ENCODE measurements around the gene HSD17B1.
"Not testable (repeated sequence)": the region's sequence is repeated elsewhere in the genome, so short reads cannot be mapped to it uniquely, and the experiment has no call there.

Gene HSD17B1

GRCh38 chr17:42526031-42526444 lies 26.7 kb upstream of the HSD17B1 start:
- DNase-seq (ENCODE audit: low read depth): peak; percentile 45

GRCh38 chr17:42527932-42528331 lies 24.8 kb upstream of the HSD17B1 start:
- no peak for DNase-seq (ENCODE audit: low read depth)

DNA sequence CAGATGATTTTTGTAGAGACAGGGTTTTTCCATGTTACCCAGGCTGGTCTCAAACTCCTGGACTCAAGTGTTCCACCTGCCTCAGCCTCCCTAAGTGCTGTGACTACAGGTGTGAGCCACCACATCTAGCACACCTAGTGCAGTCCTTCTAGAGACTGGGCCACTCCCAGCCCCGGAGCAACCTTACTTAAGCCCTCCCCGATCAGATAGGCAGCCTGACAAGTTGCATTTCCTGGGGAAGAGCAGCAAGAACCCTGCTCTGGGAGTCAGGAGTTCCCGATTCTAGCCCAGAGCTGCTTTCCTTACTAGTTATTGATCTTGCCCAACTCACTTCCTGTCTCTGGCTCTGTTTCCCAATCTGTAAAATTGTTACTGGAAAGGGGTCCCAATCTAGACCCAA lies 23.7 kb upstream of the HSD17B1 start:
- no peak for DNase-seq (ENCODE audit: low read depth)

DNA sequence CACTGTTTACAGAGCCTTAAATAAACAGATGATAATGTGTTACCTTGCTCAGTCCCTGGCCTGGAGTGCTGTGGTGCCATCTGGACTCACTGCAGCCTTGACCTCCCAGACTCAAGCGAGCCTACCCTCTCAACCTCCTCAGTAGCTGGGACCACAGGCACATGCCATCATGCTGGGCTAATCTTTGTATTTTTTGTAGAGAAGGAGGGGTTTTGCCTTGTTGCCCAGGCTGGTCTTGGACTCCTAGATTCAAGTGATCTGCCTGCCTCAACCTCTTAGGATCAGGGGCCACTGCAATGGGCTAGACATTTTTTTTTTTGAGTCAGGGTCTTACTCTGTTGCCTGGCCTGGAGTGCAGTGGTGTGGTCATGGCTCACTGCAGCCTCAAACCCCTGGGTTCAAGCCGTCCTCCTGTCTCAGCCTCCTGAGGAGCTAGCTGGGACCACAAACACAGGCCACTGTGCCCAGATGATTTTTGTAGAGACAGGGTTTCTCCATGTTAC lies 21.7 kb upstream of the HSD17B1 start:
- DNase-seq (ENCODE audit: low read depth): no peak

GRCh38 chr17:42531455-42532354 lies 21.0 kb upstream of the HSD17B1 start:
- DNase-seq (ENCODE audit: low read depth): no peak

- DNase-seq (ENCODE audit: low read depth): no peak
Measured at GRCh38 chr17:42535155-42536047, 17.3 kb upstream of the HSD17B1 start.

DNA sequence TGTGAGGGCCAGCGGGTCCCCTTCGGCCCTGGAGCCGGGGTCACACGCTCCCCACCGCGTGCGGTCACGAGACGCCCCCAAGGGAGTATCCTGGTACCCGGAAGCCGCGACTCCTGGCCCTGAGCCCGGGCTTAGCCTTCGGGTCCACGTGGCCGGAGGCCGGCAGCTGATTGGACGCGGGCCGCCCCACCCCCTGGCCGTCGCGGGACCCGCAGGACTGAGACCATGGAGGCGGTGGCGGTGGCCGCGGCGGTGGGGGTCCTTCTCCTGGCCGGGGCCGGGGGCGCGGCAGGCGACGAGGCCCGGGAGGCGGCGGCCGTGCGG lies 16.7 kb upstream of the HSD17B1 start, which contains the start of gene NAGLU:
Gene NAGLU (plus strand): TSS at position 194 of the 324 bp plus-strand sequence. CDS start 32 bp downstream, at position 226.
- peak; percentile 79 for DNase-seq (ENCODE audit: low read depth)

DNA sequence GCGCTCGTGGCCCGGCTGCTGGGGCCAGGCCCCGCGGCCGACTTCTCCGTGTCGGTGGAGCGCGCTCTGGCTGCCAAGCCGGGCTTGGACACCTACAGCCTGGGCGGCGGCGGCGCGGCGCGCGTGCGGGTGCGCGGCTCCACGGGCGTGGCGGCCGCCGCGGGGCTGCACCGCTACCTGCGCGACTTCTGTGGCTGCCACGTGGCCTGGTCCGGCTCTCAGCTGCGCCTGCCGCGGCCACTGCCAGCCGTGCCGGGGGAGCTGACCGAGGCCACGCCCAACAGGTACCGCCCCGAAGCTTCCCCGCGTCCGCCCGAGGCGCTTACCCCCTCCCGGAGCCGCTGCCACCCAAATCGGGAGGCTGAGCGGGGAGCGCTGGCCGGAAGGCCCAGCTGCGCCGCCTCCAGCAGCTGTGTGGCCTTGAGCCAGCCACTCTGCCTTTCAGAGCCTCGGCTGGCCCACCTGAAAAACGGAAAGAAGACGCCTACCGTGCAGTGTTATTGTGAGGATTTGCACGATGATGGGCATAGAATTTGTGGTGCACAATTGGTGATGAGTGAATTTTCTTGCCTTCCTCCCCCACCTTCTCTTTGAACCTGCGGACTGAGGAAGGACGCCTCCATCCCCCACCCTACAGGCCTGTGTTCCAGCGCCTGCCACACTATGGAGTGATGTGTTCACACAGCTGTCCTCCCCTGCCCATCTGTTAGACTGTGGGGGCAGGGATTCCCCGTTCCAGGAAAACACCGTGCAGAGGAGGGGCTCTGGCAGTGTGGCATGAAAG lies 16.2 kb upstream of the HSD17B1 start:
- peak; percentile 69 for DNase-seq (ENCODE audit: low read depth)

DNA sequence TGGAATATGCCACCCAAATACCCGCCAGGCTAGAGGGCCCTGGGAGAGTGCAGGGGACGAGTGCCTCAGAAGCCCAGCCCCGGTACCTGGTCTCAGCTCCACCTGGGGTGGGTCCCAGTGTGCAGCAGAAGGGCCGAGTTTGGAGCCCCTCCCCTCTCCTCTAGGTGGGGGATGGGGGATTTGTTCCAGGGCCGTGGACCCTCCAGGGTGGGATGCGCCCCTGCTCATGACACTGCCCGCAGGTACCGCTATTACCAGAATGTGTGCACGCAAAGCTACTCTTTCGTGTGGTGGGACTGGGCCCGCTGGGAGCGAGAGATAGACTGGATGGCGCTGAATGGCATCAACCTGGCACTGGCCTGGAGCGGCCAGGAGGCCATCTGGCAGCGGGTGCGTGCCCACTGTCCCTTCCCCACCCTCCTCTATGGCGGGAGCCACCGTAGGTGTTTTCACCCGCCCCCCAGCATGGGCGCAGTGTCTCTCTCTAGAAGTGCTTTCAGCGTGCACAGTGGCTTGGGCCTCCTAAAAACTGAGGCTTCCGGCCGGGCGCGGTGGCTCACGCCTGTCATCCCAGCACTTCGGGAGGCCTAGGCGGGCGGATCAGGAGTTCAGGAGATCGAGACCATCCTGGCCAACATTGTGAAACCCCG lies 15.4 kb upstream of the HSD17B1 start:
- no peak for DNase-seq (ENCODE audit: low read depth)

DNA sequence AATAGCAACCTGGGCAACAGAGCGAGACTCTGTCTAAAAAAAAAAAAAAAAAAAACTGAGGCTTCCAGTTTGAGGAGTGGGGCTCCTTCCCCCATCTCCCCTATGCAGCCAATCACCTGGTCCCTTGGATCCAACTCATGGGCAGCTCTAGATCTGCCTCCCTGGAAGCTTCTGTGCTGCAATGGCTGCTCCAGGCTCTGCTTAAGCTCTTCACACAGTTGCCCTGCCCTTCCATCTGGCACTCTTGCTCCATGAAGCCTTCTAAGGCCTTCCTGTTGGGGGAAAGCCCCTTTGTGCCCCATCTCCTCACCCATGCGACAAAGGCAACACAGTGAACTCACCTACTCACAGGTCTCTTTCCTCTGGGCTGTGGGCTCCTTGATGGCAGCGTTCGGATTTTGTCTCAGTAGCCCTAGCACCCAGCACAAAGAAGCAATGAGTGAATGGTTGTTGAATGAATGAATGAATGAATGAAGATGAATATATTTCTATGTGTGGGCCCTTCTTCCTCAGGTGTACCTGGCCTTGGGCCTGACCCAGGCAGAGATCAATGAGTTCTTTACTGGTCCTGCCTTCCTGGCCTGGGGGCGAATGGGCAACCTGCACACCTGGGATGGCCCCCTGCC lies 14.8 kb upstream of the HSD17B1 start:
- DNase-seq (ENCODE audit: low read depth): no peak

- no peak for DNase-seq (ENCODE audit: low read depth)
Measured at GRCh38 chr17:42538482-42538881, 14.2 kb upstream of the HSD17B1 start.

DNA sequence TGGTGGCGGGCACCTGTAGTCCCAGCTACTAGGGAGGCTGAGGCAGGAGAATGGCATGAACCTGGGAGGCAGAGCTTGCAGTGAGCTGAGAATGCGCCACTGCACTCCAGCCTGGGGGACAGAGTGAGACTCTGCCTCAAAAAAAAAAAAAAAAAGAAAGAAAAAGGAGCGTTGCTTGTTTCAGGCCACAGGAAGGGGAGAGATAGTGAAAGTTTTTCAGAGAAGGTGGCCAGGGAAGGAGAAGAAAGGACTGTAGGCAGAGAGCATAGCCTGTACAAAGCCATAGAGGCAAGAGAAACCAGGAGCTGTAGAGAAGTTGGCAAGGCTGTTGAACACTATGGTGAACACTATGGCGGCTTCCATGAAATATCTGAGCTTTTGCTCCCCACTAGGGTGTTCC lies 12.2 kb upstream of the HSD17B1 start:
- DNase-seq (ENCODE audit: low read depth): not testable (repeated sequence)

GRCh38 chr17:42541041-42541833 lies 11.5 kb upstream of the HSD17B1 start:
- DNase-seq (ENCODE audit: low read depth): no peak

- no peak for DNase-seq (ENCODE audit: low read depth)
Measured at GRCh38 chr17:42543190-42544079, 9.3 kb upstream of the HSD17B1 start.

DNA sequence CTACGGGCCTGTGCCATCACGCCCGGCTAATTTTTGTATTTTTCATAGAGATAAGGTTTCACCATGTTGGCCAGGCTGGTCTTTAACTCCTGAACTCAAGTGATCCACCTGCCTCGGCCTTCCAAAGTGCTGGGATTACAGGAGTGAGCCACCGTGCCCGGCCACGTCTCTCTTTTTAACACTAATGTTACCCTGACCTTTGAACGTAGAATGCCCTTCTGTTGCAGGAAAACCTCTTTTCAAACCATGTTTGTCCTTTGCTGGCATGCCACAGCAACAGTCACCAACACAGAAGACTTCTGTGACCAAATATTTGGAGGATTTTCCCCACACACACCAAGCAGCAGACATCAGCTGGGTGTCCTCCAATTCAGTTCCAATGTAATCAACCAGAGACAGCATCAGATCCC lies 7.8 kb upstream of the HSD17B1 start:
- no peak for DNase-seq (ENCODE audit: low read depth)

DNA sequence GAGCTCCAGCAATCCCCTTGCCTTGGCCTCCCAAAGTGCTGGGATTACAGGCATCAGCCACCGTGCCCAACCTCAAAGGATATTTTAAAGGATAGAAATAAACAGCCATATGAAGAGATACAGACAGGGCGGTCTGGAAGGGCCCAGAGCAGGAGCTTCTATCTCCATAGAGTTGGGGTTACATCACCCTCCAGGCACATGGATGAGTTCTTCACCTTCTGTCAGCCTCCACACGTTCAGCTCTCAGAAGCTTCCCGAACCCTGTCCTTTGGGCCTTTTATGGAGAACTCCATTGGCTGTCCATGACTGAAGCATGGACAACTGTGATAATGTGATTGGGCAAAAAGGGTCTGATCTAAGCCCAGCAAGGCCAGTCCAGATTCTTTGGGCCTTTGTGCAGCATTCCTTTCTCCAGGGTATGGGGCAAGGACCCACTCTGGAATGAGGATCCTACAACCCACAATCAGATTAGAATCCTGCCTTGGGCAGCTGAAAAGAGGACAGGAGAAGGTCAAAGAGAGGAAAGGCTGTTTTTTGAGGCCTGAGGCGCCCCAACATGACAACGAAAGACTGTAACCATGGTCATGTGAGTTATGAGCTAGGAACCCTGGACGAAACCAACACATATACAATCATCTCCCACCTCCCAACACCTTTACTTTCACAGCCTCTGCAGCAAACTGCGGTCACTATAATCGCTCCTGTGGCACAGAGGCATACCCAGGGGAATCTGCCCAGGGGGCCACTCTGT lies 6.8 kb upstream of the HSD17B1 start:
- DNase-seq (ENCODE audit: low read depth): not testable (repeated sequence)

- DNase-seq (ENCODE audit: low read depth): no peak
Measured at GRCh38 chr17:42547001-42547461, 5.7 kb upstream of the HSD17B1 start.

- no peak for DNase-seq (ENCODE audit: low read depth)
Measured at GRCh38 chr17:42547698-42548069, 5.0 kb upstream of the HSD17B1 start.

All from iris pigment epithelial cell (primary cell).